BE2C (cell line): ENCODE data around the gene MYL12B. TPM values are rescaled to one million over a fixed set of nuclear protein-coding genes. Genes with fewer than 3 reads are reported as not detected.

Experiments
- DNase-seq: peaks from one replicate; pipeline ENCODE4 v3.0.0-alpha.2; 2020
- H3K27me3 ChIP-seq: fragments of 250-450 bp; sonication (Bioruptor Pico); 2 replicates; pipeline ENCODE4 v1.5.1; 2020; ENCODE audit warnings: mild to moderate bottlenecking
- H3K36me3 ChIP-seq: fragments of 250-450 bp; sonication (Bioruptor Pico); 2 replicates; pipeline ENCODE4 v1.5.1; 2020; ENCODE audit warnings: mild to moderate bottlenecking
- H3K4me1 ChIP-seq: fragments of 250-450 bp; sonication (Bioruptor Pico); 2 replicates; pipeline ENCODE4 v1.5.1; 2020
- H3K4me3 ChIP-seq: 2 replicates; pipeline ENCODE4 v1.5.1; 2011; ENCODE audit warnings: low read depth, low read length
- H3K9me3 ChIP-seq: fragments of 250-450 bp; sonication (Bioruptor Pico); 2 replicates; pipeline ENCODE4 v1.5.1; 2020
- polyA plus RNA-seq: library from polyadenylated mRNA; unstranded; fragments of >200 nt; gene quantifications from one replicate; pipeline ENCODE4 v1.2.1, GENCODE V29; 2012; ENCODE audit warnings: low read depth, missing spikeins; ENCODE audit not compliant: insufficient read length, insufficient read depth
- TF ChIP-seq, protein P1 (sequence below): IDR thresholded peaks from 2 replicates; pipeline ENCODE4 v1.5.1; 2012; ENCODE audit warnings: mild to moderate bottlenecking, low read depth, low read length

Gene MYL12B
- 72.0 TPM for polyA plus RNA-seq

DNA sequence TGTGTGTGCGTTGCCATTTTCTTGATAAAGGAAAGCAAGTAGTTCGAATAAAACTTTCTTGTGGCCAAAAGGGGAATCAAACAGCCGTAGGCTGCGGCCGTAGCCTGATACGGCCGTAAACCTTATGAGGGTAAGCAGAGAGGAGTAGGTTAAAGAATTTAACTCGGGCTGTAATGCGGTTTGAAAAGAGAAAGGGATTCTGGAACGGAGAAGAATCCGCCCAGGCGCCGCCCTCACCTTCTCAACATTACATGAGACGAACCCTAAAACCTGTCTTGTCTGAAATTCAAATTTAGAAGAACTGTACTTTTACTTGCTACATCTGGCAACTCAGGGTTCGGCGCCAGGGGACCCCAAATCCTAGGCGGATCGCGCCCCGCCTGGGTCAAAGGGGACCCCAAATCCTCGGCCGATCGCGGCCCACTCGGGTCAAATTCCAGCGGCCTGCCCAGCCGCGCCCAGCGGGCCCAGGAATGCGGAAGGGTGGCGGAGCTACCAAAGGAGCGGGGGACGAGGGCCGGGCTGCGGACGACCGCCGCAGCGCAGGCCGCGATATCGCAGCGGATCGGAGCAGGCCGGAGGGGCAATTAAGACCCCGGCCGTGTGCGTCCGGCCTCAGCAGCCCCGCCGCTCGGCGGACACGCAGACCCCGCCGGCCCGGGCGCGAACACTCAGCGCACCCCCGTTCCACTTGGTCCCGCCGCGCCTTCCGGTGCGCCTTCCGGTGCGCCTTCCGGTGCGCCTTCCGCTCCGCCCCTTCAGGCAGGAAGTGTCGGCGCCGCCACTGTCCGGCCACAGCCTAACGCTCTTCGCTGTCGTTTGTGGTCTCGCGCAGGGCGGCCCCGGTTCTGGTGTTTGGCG, at the start of gene MYL12B:
Gene MYL12B, plus strand, starts transcription at position 761 of the 861 bp plus-strand sequence. CDS start 10,766 bp downstream, outside the sequence.
- TF ChIP-seq, protein P1, sequence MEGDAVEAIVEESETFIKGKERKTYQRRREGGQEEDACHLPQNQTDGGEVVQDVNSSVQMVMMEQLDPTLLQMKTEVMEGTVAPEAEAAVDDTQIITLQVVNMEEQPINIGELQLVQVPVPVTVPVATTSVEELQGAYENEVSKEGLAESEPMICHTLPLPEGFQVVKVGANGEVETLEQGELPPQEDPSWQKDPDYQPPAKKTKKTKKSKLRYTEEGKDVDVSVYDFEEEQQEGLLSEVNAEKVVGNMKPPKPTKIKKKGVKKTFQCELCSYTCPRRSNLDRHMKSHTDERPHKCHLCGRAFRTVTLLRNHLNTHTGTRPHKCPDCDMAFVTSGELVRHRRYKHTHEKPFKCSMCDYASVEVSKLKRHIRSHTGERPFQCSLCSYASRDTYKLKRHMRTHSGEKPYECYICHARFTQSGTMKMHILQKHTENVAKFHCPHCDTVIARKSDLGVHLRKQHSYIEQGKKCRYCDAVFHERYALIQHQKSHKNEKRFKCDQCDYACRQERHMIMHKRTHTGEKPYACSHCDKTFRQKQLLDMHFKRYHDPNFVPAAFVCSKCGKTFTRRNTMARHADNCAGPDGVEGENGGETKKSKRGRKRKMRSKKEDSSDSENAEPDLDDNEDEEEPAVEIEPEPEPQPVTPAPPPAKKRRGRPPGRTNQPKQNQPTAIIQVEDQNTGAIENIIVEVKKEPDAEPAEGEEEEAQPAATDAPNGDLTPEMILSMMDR: no peak
- H3K4me1 ChIP-seq: no peaks in the 10 kb centered on the region
- peaks cover 5% of the 10 kb centered on the region for H3K36me3 ChIP-seq
- peak within 1 kb of the TSS; percentile 77 for H3K4me3 ChIP-seq
- peak; percentile 63 for DNase-seq
- no peaks in the 10 kb centered on the region for H3K9me3 ChIP-seq
- no peaks in the 10 kb centered on the region for H3K27me3 ChIP-seq

DNA sequence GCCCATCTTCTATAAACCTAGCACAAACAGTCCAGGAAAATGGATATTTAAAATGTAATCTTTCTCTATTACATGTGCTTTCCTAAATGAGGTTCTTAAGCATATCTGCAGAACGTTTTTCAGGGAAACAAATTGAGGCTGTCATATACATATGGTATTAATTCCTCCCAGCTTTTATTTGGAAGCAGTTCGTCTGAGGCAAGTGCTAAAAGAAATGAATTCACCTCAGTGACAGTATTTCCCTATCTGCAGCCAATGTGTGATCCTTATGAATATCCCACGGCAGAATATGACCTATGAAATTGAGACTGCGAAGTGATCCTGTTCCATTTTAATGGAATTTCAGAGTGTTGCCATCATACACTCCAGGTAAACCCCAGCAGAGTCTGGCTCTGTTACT, 49.3 kb upstream of the MYL12B start:
- TF ChIP-seq, protein P1: no peak
- Histone ChIP-seq H3K36me3 (no peaks in the 10 kb centered on the region), H3K4me3 (no peak overlapping the region), H3K27me3 (no peaks in the 10 kb centered on the region), H3K9me3 (no peaks in the 10 kb centered on the region), H3K4me1 (no peaks in the 10 kb centered on the region)
- DNase-seq: no peak

DNA sequence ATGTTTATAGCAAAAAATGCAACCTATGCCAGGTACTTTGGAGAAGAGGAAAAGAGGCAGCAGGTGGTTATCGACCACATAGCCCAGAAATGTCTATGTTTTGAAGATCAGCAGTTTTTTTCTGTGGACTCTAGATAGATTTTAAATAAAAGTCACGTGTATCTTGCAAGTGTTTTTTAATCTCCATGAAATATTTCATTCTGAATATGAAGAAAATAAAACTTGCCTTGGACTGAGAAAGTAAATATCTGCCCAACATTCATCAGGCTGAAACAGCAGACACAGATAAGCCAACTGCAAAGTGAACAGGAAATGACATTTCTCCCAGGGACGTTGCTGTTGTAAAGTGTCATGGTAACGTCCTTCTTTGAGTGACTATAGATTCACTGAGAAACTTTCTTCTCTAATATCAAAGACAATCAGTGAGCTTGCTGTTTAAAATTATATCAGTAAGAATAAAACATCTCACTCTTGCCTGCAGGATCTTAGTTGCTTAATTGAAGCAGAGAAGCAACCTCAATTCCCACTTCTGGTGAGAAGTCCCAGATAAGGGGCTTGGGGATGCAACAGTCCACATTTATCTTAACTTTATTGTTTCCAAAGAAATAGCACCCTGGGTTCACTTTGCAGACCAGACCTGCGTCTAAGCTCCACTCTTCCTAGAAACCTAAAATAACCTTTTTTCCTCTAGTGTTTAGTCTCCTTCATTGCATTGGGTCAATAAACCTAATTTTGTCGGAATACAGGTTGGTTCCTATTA, 48.5 kb upstream of the MYL12B start:
- Histone ChIP-seq H3K36me3 (no peaks in the 10 kb centered on the region), H3K4me3 (no peak overlapping the region), H3K4me1 (no peaks in the 10 kb centered on the region), H3K27me3 (no peaks in the 10 kb centered on the region), H3K9me3 (no peaks in the 10 kb centered on the region)
- TF ChIP-seq, protein P1: no peak
- no peak for DNase-seq

DNA sequence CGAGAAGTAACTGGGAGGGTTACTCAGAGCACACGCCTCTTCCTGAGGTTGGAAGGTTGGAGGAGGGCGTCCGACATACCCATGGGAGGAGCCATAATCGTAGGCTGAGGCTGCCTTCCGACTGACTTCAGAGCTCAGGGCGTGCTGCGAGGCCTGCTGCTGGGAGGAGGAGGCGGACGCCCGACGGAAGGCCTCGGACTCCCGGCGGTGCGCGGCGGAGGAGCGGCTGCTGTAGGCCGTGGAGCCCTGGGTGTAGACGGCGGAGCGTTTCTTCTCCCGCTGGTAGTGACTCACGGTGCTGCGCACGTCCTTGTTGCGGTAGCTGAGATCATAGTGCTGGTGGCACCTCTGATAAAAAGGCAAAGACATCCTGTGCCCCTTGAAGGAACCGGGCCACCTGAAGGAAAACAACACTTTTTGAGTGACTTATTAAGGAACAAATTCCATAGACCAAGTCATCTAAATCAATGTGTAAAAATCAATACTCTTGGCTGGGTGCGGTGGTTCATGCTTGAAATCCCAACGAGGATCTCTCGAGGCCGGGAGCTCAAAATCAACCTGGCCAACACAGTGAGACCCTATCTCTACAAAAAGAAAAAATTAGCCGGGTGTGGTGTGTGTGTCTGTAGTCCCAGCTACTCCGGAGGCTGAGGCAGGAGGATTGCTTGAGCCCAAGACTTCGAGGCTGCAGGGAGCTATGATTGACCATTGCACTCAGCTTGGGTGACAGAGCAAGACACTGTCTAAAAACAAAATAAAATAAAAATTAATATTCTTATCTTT, 46.9 kb upstream of the MYL12B start:
- Histone ChIP-seq H3K36me3 (no peaks in the 10 kb centered on the region), H3K4me3 (no peak overlapping the region), H3K4me1 (no peaks in the 10 kb centered on the region), H3K27me3 (no peaks in the 10 kb centered on the region), H3K9me3 (no peaks in the 10 kb centered on the region)
- DNase-seq: no peak
- TF ChIP-seq, protein P1: no peak

DNA sequence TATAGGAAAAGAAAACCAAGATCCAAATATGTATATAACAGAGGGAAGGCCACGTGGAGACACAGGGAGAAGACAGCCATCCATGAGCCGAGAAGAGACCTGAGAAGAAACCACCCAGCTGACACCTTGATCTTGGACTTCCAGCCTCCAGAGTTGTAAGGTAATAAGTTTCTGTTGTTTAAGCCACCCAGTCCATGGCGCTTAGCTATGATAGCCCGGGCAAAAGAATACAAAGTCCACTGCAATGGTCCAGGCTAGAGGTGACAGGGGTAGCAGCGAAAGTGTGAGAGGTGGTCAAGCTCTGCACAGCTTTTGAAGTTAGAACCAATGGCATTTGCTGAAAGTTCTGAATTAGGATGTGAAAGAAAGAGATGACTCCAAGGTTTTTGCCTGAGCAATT, 44.9 kb upstream of the MYL12B start:
- no peak overlapping the region for H3K4me3 ChIP-seq
- no peaks in the 10 kb centered on the region for H3K9me3 ChIP-seq
- no peak for DNase-seq
- H3K4me1 ChIP-seq: no peaks in the 10 kb centered on the region
- TF ChIP-seq, protein P1: no peak
- H3K27me3 ChIP-seq: no peaks in the 10 kb centered on the region
- no peaks in the 10 kb centered on the region for H3K36me3 ChIP-seq
